Islet precursor cell (in vitro differentiated cells): ENCODE data around the gene EFS.

Experiments used
- DNase-seq: peaks from one replicate; pipeline ENCODE4 v3.0.0-alpha.2; 2018

Gene EFS

GRCh38 chr14:23377573-23378563 lies 12.9 kb upstream of the EFS start:
- DNase-seq: no peak

GRCh38 chr14:23377198-23377550 lies 12.2 kb upstream of the EFS start:
- no peak for DNase-seq

DNA sequence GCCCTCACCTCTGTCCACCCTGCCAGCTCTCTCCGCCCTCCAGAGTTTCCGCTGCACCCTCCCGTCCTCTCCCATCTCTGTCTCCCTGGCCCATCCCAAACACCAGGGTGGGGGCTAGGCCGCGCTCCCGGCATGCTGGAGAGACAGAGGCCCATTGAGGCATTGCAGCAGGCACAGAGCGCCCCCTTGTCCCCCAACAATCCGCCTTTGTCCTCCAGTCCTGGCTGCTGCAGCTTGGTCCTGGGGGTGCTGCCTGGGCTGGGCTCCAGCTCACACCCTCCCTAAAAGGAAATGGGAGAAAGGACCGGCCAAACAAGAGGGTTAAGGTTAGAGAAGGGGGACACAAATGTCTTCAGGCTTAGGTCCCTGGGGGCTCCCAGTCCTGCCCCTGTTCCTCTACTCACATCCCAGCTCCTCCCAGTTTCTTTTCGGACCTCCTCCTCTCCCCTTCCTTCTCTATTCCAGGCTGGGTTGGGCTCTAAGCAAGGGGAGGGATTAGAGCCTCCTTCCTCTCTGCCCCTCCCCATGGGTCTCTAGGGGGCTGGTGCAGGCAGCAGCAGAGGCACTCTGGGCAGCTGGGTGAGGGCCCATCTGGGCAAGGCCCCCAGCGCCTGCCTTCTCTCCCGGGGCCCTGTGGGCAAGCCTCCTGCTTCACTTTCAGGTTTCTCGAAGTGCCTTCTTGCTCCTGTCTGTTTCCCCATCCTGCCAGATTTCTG lies 11.7 kb upstream of the EFS start, which contains the start of gene CMTM5:
TSS of gene CMTM5 (plus strand) at position 565 of the 716 bp plus-strand sequence. CDS start 206 bp downstream, outside the sequence.
- DNase-seq: peak; percentile 65

DNA sequence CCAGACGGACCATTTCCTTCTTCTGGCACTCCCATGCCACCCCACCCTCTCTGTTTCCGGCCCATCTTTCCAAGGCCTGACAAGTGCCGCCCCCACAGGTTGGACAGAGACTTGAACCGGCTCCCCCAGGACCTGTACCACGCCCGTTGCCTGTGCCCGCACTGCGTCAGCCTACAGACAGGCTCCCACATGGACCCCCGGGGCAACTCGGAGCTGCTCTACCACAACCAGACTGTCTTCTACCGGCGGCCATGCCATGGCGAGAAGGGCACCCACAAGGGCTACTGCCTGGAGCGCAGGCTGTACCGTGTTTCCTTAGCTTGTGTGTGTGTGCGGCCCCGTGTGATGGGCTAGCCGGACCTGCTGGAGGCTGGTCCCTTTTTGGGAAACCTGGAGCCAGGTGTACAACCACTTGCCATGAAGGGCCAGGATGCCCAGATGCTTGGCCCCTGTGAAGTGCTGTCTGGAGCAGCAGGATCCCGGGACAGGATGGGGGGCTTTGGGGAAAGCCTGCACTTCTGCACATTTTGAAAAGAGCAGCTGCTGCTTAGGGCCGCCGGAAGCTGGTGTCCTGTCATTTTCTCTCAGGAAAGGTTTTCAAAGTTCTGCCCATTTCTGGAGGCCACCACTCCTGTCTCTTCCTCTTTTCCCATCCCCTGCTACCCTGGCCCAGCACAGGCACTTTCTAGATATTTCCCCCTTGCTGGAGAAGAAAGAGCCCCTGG lies 10.7 kb upstream of the EFS start:
- DNase-seq: peak; percentile 49

DNA sequence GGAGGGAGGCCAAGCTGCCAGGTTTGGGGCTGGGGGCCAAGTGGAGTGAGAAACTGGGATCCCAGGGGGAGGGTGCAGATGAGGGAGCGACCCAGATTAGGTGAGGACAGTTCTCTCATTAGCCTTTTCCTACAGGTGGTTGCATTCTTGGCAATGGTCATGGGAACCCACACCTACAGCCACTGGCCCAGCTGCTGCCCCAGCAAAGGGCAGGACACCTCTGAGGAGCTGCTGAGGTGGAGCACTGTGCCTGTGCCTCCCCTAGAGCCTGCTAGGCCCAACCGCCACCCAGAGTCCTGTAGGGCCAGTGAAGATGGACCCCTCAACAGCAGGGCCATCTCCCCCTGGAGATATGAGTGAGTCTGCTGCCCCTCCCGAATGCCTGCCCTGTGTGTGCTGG lies 8.1 kb upstream of the EFS start:
- no peak for DNase-seq

DNA sequence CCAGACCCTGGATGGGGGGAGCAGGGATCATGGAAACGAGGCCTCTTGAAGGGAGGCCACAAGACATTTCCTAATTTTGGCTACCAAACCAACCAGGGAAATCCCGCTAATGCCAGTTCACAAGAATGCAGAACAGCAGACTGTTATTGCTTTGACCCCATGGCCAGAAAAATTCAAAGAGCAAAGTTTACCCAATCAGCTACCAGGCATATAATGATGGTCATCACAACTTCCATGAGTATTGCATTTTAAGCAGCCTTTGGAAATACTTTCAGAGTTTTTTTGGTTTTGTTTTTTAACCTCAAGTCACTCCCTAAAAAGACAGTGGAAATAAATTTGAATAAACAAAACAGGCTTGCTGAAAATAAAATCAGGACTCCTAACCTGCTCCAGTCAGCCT lies 7.5 kb upstream of the EFS start, which contains the start of gene IL25:
TSS of gene IL25 (plus strand) at position 301 of the 400 bp plus-strand sequence.
- no peak for DNase-seq

DNA sequence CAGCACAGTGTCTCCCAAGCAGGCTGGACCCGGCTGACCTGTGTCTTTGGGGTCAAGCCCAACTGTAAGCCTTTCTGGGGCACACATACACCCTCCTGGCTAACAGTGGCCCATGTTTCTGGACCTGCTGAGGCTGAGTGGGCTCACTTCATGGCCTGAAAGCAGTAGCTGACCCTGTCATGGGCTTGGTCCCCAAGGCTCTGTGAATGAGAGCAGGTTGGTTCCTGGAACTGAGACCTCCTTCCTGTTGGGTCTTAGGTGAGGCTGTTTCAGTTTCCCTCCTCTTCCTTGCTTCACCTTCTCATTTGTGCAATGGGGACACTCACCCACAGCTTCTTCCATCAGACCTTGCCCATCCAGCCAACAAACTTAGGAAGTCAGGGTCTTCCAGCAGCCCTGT lies 6.9 kb upstream of the EFS start:
- no peak for DNase-seq

DNA sequence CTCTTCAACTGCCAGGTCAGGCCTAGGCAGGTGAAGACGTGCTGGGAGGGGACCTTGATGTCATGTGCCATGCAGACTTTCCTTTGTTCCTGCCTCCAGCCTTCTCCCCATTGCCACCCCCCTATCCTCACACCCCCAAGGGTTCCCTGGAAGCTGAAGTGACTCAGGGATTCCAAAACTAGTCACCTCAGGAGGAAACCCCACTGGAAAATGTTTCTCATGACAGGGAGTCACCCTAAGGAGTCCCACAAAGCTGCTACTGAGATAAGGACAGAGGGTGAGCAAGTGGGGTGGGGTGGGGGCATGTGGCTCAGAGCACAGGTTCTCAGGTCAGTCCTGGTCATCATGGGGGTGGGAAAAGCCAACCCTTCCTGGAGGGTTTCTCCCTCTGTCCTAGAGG lies 5.2 kb upstream of the EFS start:
- DNase-seq: no peak

DNA sequence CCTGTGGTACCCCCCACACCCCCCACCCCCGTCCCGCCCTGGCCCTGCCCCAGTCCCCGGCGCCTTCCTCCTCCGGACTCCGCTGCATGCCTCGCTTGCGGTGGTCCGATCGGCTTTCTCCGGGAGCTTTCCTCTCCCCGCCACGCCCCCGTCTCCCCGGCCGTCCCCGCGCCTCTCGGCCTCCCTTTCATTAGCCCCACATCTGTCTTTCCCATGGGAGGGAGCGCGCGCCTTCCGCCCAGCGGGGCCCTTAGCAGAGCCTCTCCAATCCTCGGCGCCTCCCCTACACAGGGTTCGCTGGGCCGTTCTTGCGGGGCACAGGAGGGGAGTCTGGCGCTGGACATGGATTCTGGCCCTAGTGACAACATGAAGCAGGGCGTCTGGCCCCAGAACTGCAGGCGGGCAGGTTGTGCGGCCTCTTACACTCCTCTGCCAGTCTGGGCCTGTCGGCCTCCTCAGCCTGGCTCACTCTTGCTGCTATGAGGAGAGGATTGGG lies 1.5 kb upstream of the EFS start:
- DNase-seq: peak; percentile 93

DNA sequence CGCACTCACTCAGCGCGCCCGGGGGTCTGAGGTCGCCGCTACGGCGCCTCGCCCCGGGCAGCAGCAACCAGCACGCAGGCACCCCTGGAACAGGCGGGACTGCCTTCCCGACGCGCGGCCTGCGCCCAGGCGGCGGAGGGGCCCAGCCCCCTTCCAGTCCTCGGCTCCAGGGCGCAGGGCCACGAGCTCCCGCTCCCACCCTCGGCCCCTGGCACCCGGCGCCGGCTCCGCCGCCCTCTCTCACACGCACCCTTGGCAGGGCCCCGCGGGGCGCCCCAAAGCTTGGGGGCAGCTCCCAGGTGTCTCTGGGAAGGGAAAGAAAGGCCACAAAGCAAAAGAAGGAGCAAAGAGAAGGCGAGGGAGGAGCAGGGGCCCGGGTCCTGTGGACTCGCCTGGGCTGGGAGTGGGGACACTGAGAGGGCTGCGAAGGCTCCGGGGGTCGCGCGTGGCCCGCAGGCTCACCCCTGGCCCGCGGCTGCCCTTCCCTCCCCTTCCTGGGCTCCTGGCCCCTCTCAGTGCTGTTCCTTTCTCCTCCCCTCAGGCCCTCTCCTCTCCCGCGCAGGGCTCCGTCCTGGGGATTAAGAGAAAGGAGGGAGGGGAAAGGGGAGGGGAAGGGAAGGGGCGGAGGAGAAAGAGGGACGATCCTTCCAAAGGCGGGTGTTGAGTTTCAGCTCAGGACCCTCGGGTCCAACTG lies 907 bp upstream of the EFS start:
- no peak for DNase-seq

- peak; percentile 84 for DNase-seq
Observed at GRCh38 chr14:23364164-23365035, 572 bp downstream of the EFS start.

DNA sequence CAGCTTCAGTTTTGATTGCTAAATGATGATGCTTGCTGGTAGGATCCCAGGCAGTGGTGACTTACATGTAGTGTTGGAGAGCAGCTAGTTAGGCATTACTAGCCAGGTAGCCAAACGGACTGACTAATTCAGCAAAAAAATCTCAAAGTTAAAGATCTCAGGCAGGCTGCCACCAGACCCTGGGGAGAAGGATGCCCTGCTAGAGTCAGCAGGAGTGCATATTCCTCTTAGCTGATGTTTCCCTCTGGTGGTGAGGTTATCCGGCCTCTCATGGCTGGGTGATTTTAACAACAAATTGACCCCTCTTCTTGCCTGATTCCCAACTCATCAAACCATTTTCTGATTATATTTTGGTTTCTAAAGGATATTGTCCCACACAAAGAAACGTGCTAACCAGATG lies 2.8 kb downstream of the EFS start:
- peak; percentile 40 for DNase-seq

DNA sequence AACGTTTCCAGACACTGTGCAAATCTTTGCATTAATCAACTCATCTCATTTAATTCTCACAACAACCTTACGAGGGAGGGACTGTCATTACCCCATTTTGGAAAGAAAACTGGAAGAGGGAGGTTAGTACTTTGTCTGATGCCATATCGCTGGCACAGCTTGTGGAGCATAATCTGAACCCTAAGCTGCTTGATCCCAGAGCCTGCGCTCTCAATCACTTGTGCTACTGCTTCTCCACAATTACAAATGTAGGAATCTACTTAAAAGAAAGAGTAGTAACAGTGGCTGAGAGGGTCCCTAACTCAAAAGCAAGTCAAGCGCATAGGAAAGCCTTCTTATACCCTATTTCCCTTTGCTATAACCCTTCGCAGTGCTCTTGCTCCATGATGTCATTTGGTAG lies 3.2 kb downstream of the EFS start:
- no peak for DNase-seq

DNA sequence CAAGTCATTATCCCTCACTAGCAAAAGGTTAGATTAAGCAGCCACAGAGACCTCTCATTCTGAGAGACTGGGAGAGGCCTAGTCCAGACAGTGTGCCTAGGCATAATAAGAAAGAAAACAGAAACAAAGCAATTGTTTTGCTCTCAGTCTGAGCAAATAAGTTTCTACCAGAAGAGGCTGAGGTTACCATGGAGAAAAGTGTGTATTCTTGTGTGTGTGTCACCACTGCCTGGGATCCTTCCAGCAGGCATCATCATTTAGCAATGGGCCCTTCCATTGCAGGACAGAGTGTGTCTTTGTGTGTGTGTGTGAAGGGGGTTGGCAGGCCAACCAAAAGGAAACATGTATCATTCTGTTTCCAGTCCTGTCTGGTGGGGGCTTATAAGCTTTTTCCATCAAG lies 3.7 kb downstream of the EFS start:
- DNase-seq: peak; percentile 40

- peak; percentile 56 for DNase-seq
Observed at GRCh38 chr14:23360496-23360895, 4.5 kb downstream of the EFS start.

DNA sequence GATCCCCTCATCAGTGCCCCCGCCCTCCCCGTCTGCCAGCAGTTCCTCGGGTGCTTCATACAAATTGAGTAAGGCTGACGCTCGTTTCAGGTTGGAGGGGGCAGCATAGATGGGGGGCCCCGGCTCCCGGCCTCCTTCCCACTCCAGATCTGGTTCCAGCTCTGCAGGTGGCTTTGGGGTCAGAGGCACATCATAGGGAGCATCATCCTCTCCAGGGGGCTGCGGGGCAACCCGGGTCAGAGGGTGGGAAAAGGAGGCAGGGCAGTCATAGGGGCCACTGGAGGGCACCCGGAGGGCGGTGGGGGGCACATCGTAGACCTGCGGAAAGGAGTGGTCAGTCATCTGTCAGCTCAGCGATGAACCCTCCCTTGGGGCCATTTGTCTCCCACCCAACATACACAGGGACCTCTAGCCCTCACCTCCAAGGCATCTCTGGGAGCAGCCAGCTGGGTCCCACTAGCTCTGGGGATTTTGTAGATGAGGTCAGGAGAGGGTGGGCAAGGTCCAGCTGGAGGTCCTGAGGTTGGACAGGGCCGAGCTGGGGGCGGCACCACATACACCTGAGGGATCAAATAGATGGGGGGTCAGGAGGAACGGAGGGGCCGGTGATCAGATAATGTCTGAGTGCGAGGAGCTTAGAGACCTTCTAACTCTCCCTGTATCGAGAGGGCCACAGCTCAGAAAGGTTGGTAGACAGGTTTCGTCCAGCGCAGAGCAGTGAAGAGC lies 5.1 kb downstream of the EFS start:
- peak; percentile 22 for DNase-seq

GRCh38 chr14:23359167-23359626 lies 5.8 kb downstream of the EFS start:
- peak; percentile 37 for DNase-seq

GRCh38 chr14:23358553-23359166 lies 6.3 kb downstream of the EFS start:
- peak; percentile 22 for DNase-seq

DNA sequence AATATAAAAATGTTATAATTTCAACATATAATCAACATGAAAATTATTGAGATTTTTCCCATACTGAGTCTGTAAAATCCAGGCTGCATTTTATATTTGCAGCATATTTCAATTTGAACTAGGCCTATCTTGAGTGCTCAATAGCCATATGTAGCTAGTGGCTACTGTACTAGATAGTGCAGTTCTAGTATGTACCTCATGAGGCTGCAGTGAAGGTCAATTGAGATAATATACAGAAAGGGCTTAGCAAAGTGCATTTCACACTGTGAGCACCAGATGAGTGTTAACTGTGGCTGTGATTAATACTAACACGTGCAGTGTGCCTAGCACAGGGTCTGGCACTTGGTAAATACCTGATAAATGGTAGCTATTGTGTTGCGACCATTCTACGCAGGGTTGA lies 6.9 kb downstream of the EFS start:
- DNase-seq: no peak

DNA sequence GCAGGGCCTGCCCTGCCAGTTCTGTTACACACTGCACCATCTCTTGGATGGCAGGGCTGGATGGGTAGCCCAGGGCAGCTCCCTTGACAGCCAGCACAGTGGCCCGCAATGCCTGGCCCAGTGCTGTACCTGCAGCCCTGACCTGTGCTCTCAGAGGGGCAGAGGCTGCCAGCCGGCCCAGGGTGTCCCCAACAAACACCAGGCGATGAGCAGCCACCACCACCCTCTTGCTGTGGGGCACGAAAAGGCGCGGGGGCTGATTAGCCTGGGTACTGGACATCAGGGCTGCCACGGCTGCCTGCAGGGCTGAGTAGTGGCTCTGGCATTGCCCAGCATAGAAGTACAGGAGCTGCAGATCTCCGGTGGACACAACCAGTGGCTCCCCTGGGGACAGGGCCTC lies 7.7 kb downstream of the EFS start:
- peak; percentile 40 for DNase-seq
